Fibroblast of peridontal ligament (primary cell): ENCODE results near the gene PYDC2.
"Not testable (repeated sequence)": the region's sequence is repeated elsewhere in the genome, so short reads cannot be mapped to it uniquely, and the experiment has no call there.

ENCODE experiments used
- DNase-seq: peaks from one replicate; pipeline ENCODE4 v3.0.0-alpha.2; 2010; ENCODE audit errors: extremely low read depth

The PYDC2 gene

GRCh38 chr3:191470080-191470479, 9.1 kb downstream of the PYDC2 start:
- DNase-seq: no peak

DNA sequence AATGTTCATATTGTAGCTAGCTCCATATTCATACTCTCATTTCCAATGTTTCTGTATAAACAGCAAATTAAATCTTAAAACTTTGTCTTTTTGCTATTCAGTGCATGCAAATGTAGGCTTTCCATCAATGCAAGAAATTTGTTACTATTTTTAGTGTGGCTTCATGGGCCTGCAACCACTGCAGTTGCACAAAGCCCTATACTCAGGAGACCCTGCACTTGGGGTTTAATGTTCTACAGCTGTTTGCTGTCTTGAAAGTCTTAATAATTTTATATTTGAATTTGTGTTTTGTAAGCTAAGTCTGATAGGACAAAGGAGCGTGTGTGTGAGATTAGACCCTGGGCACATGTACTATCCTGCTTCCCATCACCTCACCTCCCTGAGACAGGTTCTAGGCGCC, 9.6 kb downstream of the PYDC2 start:
- DNase-seq: no peak

GRCh38 chr3:191473661-191474198, 12.8 kb downstream of the PYDC2 start:
- no peak for DNase-seq

DNA sequence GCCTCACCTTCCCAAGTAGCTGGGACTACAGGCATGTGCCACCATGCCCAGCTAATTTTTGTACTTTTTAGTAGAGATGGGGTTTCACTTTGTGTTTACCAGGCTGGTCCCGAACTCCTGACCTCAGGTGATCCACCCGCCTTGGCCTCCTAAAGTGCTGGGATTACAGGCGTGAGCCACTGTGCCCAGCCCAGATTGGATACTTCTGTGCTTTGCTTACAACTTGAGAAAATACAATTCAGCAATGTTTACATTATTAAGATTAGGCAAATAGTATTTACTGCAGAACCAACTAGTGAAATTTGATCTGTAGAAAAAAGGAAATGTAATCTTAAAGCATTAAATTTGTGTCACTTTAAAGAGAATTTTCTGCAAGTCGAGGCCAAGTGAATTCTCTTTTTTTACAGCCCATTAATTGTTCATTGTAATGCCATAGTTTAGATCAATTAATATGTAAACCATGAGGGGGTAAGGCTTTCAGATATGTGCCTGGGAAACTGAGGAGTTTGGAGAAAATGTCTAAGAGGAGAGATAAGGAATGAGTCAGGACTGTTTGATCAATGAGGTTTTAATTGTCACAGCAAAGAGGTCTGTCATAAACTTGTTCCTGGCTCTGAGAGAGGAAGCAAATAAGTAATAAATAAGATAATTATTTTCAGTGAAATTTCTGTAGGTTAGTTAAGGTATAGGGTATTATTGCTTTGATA, 15.3 kb downstream of the PYDC2 start:
- DNase-seq: no peak

GRCh38 chr3:191483994-191484393, 23.0 kb downstream of the PYDC2 start:
- DNase-seq: not testable (repeated sequence)

GRCh38 chr3:191484461-191484860, 23.5 kb downstream of the PYDC2 start:
- DNase-seq: no peak

DNA sequence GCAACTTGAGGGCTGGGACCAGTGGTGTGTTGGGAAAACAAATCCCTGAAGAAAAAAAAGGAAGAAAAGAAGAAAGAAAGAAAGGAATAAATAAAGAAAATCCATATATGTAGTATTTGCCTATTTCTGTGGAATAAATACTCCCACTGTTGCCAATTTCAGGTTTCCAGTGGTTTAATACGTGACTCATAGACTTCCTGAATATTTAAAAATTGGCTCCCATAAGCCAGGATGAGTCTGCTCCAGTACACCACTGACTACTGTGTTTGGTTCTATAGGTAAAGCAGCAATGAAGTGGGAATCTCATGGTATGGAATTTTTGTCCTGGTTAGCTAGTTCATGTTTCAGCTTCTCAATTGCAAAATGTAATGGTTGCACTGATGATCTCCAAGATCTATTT, 31.6 kb downstream of the PYDC2 start:
- DNase-seq: no peak

DNA sequence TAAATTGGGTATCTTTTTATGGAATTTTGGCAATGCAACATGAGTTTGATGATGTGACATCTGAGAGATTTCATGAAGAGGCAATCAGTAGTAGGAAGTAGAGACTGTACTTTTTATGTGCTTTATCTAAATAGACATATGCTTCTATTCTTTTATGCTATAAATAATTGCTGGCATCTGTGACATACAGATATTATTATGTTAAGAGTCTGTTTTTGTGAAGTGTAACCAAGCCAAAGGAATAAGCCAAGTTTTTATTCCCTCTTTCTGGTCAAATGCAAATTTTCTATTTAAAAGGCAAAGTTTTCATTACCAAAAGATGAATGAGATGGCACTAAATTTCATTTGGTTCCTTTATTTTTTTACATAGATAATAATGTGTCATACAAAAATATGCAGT, 32.4 kb downstream of the PYDC2 start:
- DNase-seq: no peak

GRCh38 chr3:191499307-191500080, 38.5 kb downstream of the PYDC2 start:
- peak; percentile 23 for DNase-seq

DNA sequence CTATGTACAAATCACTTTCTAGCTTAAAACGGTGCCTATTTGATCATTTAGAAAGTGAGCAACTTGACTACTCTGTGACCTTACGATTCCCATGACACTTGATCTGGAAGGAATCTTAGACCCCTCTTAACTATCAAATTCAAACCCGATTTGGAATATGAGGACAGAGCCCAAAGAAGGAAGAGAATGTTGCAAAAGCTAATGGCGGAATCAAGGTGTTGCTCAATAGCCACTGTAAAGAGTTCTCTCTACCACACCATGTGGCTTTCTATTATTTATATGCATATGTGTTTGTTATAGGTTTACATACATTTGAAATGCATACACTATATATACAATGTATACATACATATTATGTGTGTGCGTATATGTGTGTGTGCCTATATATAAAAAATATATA, 39.9 kb downstream of the PYDC2 start:
- no peak for DNase-seq

GRCh38 chr3:191502583-191502982, 41.6 kb downstream of the PYDC2 start:
- DNase-seq: no peak

GRCh38 chr3:191509078-191509477, 48.1 kb downstream of the PYDC2 start:
- no peak for DNase-seq
